ENCODE results near the gene MBTD1.

MBTD1 gene

GRCh38 chr17:51161541-51161940, 98.3 kb downstream of the MBTD1 start:
- TF ChIP-seq CTCF (IDR thresholded peaks at IDR 0.05; ENCODE audit: borderline replicate concordance, insufficient read depth, low read depth, low read length), result no peak
- H3K4me3 ChIP-seq (ENCODE audit: low read depth, low read length), result no peak overlapping the region

- no peak overlapping the region for H3K4me3 ChIP-seq (ENCODE audit: low read depth, low read length)
- TF ChIP-seq CTCF (IDR thresholded peaks at IDR 0.05; ENCODE audit: borderline replicate concordance, insufficient read depth, low read depth, low read length), result no peak
Measured at GRCh38 chr17:51159604-51160003, 100.2 kb downstream of the MBTD1 start.

- no peak overlapping the region for H3K4me3 ChIP-seq (ENCODE audit: low read depth, low read length)
Measured at GRCh38 chr17:51155416-51155815, 104.4 kb downstream of the MBTD1 start.

GRCh38 chr17:51154176-51154575, 105.7 kb downstream of the MBTD1 start:
- peak overlapping the region; percentile 86 for H3K4me3 ChIP-seq (ENCODE audit: low read depth, low read length)
- TF ChIP-seq CTCF (IDR thresholded peaks at IDR 0.05; ENCODE audit: borderline replicate concordance, insufficient read depth, low read depth, low read length), result no peak

More at GRCh38 chr17:51155416-51155815, 104.4 kb downstream of the MBTD1 start:
- TF ChIP-seq CTCF (IDR thresholded peaks at IDR 0.05; ENCODE audit: borderline replicate concordance, insufficient read depth, low read depth, low read length), result no peak

GRCh38 chr17:51153210-51154072, 106.4 kb downstream of the MBTD1 start, which contains the start of gene NME1:
Gene NME1 (plus strand): TSS chr17:51153559. CDS start chr17:51155655, 2,096 bp downstream.
- peak within 1 kb of the TSS; percentile 86 for H3K4me3 ChIP-seq (ENCODE audit: low read depth, low read length)
- peak; percentile 80 for TF ChIP-seq CTCF (IDR thresholded peaks at IDR 0.05; ENCODE audit: borderline replicate concordance, insufficient read depth, low read depth, low read length)

GRCh38 chr17:51152766-51153209, 107.1 kb downstream of the MBTD1 start:
- H3K4me3 ChIP-seq (ENCODE audit: low read depth, low read length), result no peak overlapping the region
- no peak for TF ChIP-seq CTCF (IDR thresholded peaks at IDR 0.05; ENCODE audit: borderline replicate concordance, insufficient read depth, low read depth, low read length)

- no peak for TF ChIP-seq CTCF (IDR thresholded peaks at IDR 0.05; ENCODE audit: borderline replicate concordance, insufficient read depth, low read depth, low read length)
- H3K4me3 ChIP-seq (ENCODE audit: low read depth, low read length), result no peak overlapping the region
Measured at GRCh38 chr17:51150932-51151331, 108.9 kb downstream of the MBTD1 start.

Measured in GM12875 (cell line).